Neural progenitor cell (in vitro differentiated cells): ENCODE measurements around the gene EIF2B5. TPM values are rescaled to one million over a fixed set of nuclear protein-coding genes. Genes with fewer than 3 reads are reported as not detected.

Experiments
- DNase-seq: peaks from one replicate; pipeline ENCODE4 v3.0.0-alpha.2; 2016; ENCODE audit warnings: low spot score
- H2AFZ ChIP-seq: fragments of 200-600 bp; sonication (generic); replicated peaks from 2 replicates; pipeline ENCODE4 v1.6.1; 2016; ENCODE audit warnings: antibody characterized with exemption
- H3F3A ChIP-seq: fragments of 200-600 bp; sonication (generic); 2 replicates; pipeline ENCODE4 v1.6.1; 2016; ENCODE audit warnings: antibody characterized with exemption, low read depth
- H3K27ac ChIP-seq: fragments of 200-600 bp; sonication (generic); 2 replicates; pipeline ENCODE4 v1.5.1; 2016; ENCODE audit warnings: mild to moderate bottlenecking
- H3K27me3 ChIP-seq: fragments of 200-600 bp; sonication (generic); 2 replicates; pipeline ENCODE4 v1.6.1; 2016; ENCODE audit warnings: mild to moderate bottlenecking, moderate library complexity
- H3K36me3 ChIP-seq: fragments of 200-600 bp; sonication (generic); 2 replicates; pipeline ENCODE4 v1.5.1; 2016
- H3K4me1 ChIP-seq: fragments of 200-600 bp; sonication (generic); 2 replicates; pipeline ENCODE4 v1.6.1; 2016; ENCODE audit warnings: mixed run types
- H3K4me2 ChIP-seq: fragments of 200-600 bp; sonication (generic); 2 replicates; pipeline ENCODE4 v1.6.1; 2016
- H3K4me3 ChIP-seq: fragments of 200-600 bp; sonication (generic); 2 replicates; pipeline ENCODE4 v1.5.1; 2016
- H3K79me2 ChIP-seq: fragments of 200-600 bp; sonication (generic); 2 replicates; pipeline ENCODE4 v1.6.1; 2016; ENCODE audit warnings: low read depth
- H3K9ac ChIP-seq: fragments of 200-600 bp; sonication (generic); 2 replicates; pipeline ENCODE4 v1.6.1; 2016
- H3K9me3 ChIP-seq: fragments of 200-600 bp; sonication (generic); 2 replicates; pipeline ENCODE4 v1.5.1; 2016; ENCODE audit warnings: low read depth
- H4K20me1 ChIP-seq: fragments of 200-600 bp; sonication (generic); 2 replicates; pipeline ENCODE4 v1.6.1; 2016; ENCODE audit warnings: low read depth
- H3K27ac Mint-ChIP-seq: 3 replicates; pipeline ENCODE4 v1.8.0; 2021; ENCODE audit warnings: mixed read lengths
- H3K27me3 Mint-ChIP-seq: 2 replicates; pipeline ENCODE4 v1.8.0; 2022; ENCODE audit warnings: low read depth, mild to moderate bottlenecking, inconsistent platforms, moderate library complexity, mixed read lengths; ENCODE audit not compliant: insufficient read depth
- H3K36me3 Mint-ChIP-seq: 3 replicates; pipeline ENCODE4 v1.8.0; 2021; ENCODE audit warnings: mixed read lengths
- H3K4me1 Mint-ChIP-seq: 3 replicates; pipeline ENCODE4 v1.8.0; 2021; ENCODE audit warnings: mixed read lengths
- H3K4me3 Mint-ChIP-seq: 3 replicates; pipeline ENCODE4 v1.8.0; 2021; ENCODE audit warnings: mild to moderate bottlenecking, moderate library complexity, mixed read lengths
- H3K9me3 Mint-ChIP-seq: 3 replicates; pipeline ENCODE4 v1.8.0; 2020; ENCODE audit warnings: mixed read lengths
- EZH2 ChIP-seq: fragments of 200-600 bp; sonication (generic); IDR thresholded peaks from 2 replicates; pipeline ENCODE4 v1.6.1; 2017; ENCODE audit warnings: antibody characterized with exemption, mild to moderate bottlenecking, moderate library complexity
- EZH2phosphoT487 ChIP-seq: fragments of 200-600 bp; sonication (generic); IDR thresholded peaks from 2 replicates; pipeline ENCODE4 v1.6.1; 2017; ENCODE audit warnings: antibody characterized with exemption
- total RNA-seq: library from RNA; depleted of rRNA; stranded (reverse); fragments of >200 nt; gene quantifications from 2 replicates; pipeline ENCODE4 v1.2.3, GENCODE V29; 2015; ENCODE audit warnings: low replicate concordance
- TF ChIP-seq, protein P1 (sequence below): fragments of 200-600 bp; sonication (generic); IDR thresholded peaks from 2 replicates; pipeline ENCODE4 v1.5.1; 2017; ENCODE audit warnings: antibody characterized with exemption, mild to moderate bottlenecking

Gene EIF2B5
- total RNA-seq, 1 donor from 2014 or later = 69.1 TPM

- Mint-ChIP-seq H3K27me3 (peaks cover 6% of the 10 kb centered on the region), H3K4me3 (no peak overlapping the region), H3K36me3 (peaks cover 32% of the 10 kb centered on the region), H3K27ac (no peak overlapping the region), H3K4me1 (peaks cover 38% of the 10 kb centered on the region), H3K9me3 (no peaks in the 10 kb centered on the region)
- H3K36me3 ChIP-seq = no peaks in the 10 kb centered on the region
- H3K79me2 ChIP-seq = peaks cover 44% of the 10 kb centered on the region
- no peak overlapping the region for H3K4me3 ChIP-seq
- no peak overlapping the region for H3K9ac ChIP-seq
- no peak overlapping the region for H2AFZ ChIP-seq
- peaks cover 22% of the 10 kb centered on the region for H3K4me1 ChIP-seq
- H3F3A ChIP-seq = peaks cover 33% of the 10 kb centered on the region
- DNase-seq = no peak
- peaks cover 32% of the 10 kb centered on the region for H4K20me1 ChIP-seq
- no peaks in the 10 kb centered on the region for H3K27me3 ChIP-seq
- H3K27ac ChIP-seq = no peak overlapping the region
- no peak for TF ChIP-seq EZH2phosphoT487
- TF ChIP-seq, protein P1, sequence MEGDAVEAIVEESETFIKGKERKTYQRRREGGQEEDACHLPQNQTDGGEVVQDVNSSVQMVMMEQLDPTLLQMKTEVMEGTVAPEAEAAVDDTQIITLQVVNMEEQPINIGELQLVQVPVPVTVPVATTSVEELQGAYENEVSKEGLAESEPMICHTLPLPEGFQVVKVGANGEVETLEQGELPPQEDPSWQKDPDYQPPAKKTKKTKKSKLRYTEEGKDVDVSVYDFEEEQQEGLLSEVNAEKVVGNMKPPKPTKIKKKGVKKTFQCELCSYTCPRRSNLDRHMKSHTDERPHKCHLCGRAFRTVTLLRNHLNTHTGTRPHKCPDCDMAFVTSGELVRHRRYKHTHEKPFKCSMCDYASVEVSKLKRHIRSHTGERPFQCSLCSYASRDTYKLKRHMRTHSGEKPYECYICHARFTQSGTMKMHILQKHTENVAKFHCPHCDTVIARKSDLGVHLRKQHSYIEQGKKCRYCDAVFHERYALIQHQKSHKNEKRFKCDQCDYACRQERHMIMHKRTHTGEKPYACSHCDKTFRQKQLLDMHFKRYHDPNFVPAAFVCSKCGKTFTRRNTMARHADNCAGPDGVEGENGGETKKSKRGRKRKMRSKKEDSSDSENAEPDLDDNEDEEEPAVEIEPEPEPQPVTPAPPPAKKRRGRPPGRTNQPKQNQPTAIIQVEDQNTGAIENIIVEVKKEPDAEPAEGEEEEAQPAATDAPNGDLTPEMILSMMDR = no peak
- TF ChIP-seq EZH2 = no peak
- no peaks in the 10 kb centered on the region for H3K9me3 ChIP-seq
- no peak overlapping the region for H3K4me2 ChIP-seq
These were observed 43.5 kb downstream of the EIF2B5 start for GRCh38 chr3:184178521-184179138.

DNA sequence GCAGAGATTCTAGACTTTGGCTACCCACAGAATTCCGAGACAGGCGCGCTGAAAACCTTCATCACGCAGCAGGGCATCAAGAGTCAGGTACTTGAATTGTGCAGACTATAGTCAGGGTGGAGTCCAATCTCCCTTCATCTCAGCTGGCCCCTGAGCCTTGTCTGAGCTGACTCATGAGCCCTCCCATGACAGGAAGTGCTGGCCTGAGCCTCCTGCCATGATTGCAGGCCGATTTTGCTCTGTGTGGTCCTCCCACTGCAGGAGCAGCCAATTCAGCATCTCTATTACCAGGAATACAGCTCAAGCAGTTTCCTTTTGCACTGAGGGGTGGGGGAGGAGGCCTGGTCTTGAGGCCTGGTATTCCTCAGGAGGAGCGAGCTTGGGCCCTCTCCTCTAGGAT, 45.0 kb downstream of the EIF2B5 start:
- H3K36me3 ChIP-seq = no peaks in the 10 kb centered on the region
- peaks cover 27% of the 10 kb centered on the region for H3K4me1 ChIP-seq
- H3F3A ChIP-seq = peaks cover 41% of the 10 kb centered on the region
- no peak overlapping the region for H3K27ac Mint-ChIP-seq
- H3K4me3 ChIP-seq = no peak overlapping the region
- peaks cover 45% of the 10 kb centered on the region for H3K4me1 Mint-ChIP-seq
- H3K27ac ChIP-seq = no peak overlapping the region
- peaks cover 32% of the 10 kb centered on the region for H4K20me1 ChIP-seq
- no peak overlapping the region for H2AFZ ChIP-seq
- peaks cover 40% of the 10 kb centered on the region for H3K79me2 ChIP-seq
- no peaks in the 10 kb centered on the region for H3K9me3 ChIP-seq
- DNase-seq = no peak
- peaks cover 6% of the 10 kb centered on the region for H3K27me3 Mint-ChIP-seq
- TF ChIP-seq, protein P1 = no peak
- TF ChIP-seq EZH2 = no peak
- TF ChIP-seq EZH2phosphoT487 = no peak
- H3K27me3 ChIP-seq = no peaks in the 10 kb centered on the region
- H3K9me3 Mint-ChIP-seq = no peaks in the 10 kb centered on the region
- no peak overlapping the region for H3K4me3 Mint-ChIP-seq
- H3K9ac ChIP-seq = no peak overlapping the region
- no peak overlapping the region for H3K4me2 ChIP-seq
- H3K36me3 Mint-ChIP-seq = peaks cover 43% of the 10 kb centered on the region

DNA sequence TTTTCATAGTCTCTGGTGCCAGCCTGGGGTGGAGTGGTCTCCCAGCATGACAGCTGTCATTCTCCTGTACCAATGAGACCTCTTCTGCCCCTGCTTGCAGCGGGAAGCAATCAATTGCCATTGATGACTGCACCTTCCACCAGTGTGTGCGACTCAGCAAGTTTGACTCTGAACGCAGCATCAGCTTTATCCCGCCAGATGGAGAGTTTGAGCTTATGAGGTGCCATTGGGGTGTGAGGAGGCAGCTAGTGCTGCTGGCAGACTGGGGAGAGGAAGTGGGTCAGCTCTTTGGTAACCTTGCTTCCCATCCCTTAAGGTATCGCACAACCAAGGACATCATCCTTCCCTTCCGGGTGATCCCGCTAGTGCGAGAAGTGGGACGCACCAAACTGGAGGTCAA, 46.4 kb downstream of the EIF2B5 start:
- Histone ChIP-seq H3K79me2 (peaks cover 35% of the 10 kb centered on the region), H3F3A (peaks cover 34% of the 10 kb centered on the region), H3K4me3 (no peak overlapping the region), H3K27ac (no peak overlapping the region), H4K20me1 (peaks cover 28% of the 10 kb centered on the region), H3K27me3 (no peaks in the 10 kb centered on the region), H3K9me3 (no peaks in the 10 kb centered on the region), H3K4me1 (peaks cover 22% of the 10 kb centered on the region), H3K9ac (no peak overlapping the region), H2AFZ (no peak overlapping the region), H3K36me3 (no peaks in the 10 kb centered on the region), H3K4me2 (no peak overlapping the region)
- TF ChIP-seq, protein P1 = no peak
- TF ChIP-seq EZH2phosphoT487 = no peak
- no peak for TF ChIP-seq EZH2
- no peaks in the 10 kb centered on the region for H3K9me3 Mint-ChIP-seq
- no peak overlapping the region for H3K4me3 Mint-ChIP-seq
- peaks cover 37% of the 10 kb centered on the region for H3K4me1 Mint-ChIP-seq
- no peak overlapping the region for H3K27ac Mint-ChIP-seq
- no peaks in the 10 kb centered on the region for H3K27me3 Mint-ChIP-seq
- DNase-seq = no peak
- peaks cover 43% of the 10 kb centered on the region for H3K36me3 Mint-ChIP-seq
